HG03280 (cell line): ENCODE results near the gene RUVBL2.
A peak's percentile ranks its signal among the peaks of the same experiment; 100 is the strongest.
"Not testable (repeated sequence)": the region's sequence is repeated elsewhere in the genome, so short reads cannot be mapped to it uniquely, and the experiment has no call there.

Experiments used
- ATAC-seq: cut with Tn5 transposase; IDR thresholded peaks from one replicate; pipeline ENCODE4 v1.9.1; 2021; ENCODE audit warnings: mild to moderate bottlenecking, moderate library complexity; ENCODE audit not compliant: unreplicated experiment

The RUVBL2 gene

DNA sequence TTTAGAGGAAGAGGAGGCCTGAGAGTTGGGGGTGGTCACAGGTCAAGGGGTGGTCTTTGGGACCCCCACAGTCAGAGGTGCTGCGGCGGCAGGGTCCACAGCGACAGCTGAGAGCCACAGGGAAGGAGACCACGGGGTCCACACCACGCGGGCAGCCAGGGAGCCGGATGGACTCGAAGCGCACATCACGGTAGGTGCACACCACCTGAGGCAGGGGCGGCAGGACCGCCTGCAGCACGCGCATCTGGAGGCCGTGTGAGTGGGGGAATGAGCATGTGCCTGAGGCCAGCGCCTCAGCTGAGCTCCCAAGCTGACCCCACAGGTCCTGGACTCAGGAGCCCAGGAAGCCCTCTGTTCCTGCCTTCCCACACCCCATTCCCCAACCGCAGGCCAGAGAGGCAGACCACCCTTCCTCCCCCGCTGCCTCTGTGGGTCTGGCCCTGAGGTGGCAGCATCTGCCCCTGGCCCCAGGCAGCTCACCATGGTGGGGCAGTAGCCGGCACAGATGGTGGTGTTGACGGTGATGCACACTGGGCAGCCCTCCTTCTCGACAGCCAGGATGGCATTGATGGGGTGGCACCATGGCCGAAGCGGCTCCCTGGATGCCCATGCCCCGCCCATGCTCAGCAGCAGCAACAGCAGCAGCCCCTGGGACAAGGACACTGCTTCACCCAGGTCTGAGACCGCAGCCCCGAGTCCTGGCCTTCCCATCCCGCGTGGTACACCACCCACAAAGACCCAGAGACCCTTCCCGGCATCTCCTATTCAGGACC, 22.6 kb downstream of the RUVBL2 start:
- no peak for ATAC-seq

DNA sequence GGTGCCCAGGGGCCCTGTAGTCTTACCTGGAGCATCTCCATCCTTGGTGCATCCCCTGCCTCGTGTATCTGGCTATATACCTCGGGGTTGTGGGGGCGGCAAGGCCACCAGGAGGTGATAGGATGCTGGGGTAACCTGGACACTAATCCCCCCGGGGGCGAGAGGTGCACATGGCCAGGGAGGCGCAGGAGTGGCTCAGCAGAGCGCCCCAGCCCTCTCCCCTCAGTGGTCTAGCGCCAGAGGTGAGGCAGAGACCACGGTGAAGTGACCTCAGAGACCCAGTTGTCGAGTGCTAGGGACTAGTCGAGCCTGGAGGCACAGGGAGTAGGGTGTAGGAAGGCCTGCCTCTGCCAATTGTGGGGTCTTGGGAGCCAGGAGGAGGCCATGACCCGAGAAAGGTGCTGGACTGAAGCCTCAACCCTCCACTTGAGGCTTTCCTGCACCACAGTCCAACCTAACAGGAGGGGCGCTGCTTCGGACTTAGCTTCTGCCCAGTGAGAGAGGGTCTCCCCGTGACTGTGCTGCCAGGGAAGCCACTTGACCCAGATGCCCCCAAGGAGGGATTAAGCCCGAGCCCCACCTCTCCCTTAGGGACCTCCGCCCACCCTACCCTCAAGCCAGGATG, 23.5 kb downstream of the RUVBL2 start, which contains the start of gene LHB:
Gene LHB (minus strand): TSS at position 51 of the 625 bp plus-strand sequence. CDS start 10 bp downstream, at position 41.
- no peak for ATAC-seq

DNA sequence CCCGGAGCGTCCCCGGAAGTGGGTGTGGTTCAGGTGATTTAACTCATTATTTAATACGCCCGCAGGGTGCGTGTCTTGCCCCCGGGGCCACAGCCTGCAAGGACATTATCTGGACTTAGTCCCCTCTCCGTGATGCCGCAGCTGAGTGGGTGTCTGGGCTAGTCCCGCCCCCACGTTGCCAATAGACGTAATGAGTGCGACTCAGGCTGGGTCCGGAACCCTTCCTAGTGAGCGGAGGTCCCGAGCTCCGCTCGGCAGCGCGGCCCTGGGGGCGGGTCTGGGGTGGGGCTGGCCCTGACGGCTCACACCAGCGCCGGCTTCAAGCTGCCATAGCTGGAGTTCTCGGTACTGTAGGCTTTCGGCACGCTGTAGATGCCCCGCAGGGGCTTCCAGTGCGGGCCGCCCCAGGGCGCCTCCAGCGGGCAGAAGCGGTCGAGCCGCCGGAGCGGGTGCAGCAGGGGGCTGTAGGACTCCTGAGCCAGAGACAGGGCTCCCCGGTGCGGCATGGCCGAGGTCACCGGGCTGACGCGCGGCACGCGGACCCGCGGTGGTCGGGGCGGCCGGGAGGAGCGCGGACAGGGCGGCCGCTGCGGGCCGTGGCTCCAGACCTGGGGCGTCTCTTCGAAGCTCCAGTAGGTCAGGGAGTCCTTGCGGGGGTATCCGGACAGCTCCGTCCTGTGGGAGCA, 24.1 kb downstream of the RUVBL2 start:
- ATAC-seq, result peak; percentile 43

DNA sequence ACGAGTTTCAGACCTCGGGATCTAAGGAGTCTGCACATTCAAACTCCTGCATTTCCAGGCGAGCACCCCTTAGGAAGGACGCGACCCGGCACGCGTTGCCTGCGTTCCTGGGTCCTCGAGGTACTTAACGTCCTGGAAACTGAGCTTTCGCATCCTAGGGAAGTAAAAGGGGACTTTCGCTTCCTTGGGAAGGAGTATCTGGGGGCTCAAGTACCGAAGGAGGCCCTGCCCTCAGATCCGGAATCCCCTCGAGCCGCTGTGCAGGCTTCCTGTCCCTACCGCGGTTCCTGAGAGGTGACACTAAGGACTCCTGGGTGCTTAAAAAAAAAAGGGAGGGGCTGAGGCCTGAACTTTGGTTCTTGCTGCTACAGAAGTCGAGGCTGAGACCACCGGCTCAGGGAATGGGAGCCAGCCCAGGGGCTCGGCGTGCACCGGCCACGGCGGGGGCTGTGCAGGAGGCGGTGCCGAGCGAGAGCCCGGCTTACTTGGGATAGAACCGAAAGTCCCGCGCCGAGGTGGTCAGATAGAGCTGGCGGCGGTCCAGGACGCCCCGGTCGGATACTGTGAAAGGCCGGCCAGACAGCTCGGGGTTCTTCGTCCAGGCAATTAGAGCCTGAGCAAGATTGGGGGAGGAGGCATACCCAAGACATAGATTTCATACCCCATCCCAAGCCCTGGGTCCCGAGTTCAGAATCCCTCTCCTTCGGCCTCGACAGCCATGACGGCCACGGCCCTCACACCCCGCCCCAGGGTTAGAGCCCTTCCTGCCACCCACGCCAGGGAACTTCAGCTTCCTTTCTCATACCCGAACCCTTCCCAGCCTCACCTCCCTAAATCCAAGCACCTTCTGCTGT, 24.9 kb downstream of the RUVBL2 start:
- not testable (repeated sequence) for ATAC-seq

DNA sequence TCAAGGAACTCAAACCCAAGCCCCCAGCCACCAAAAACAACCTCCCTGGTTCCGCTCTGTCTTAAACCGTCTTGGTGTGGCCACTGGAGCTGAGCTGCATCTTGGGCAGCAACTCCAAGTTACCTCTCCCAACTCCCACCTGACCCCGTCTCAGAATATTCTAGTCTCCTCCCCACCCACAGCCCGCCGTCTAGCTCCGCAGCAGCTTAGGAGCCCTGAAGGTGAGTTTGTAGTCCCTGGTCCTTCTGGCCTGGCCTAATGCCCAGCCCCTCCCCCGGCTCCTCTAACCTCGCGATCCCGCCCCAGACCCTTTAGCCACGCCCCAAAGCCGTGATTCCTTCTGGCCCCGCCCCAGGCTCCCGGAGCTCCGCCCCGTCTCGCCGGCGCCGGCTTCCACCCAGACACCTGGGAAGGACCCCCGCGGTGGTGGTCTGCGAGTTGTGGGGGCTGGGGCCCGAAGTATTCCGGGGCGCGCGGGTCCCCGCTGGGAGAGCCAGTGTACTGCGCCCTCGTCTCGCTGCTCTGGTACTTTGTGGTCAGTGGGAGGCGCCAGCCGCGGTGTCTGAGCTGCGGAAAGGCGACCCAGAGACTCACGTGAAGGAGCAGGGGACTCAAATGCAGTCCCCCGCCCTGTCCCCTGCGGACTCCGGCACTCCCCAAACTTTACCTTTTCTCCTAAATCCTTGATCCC, 25.7 kb downstream of the RUVBL2 start:
- peak; percentile 56 for ATAC-seq

DNA sequence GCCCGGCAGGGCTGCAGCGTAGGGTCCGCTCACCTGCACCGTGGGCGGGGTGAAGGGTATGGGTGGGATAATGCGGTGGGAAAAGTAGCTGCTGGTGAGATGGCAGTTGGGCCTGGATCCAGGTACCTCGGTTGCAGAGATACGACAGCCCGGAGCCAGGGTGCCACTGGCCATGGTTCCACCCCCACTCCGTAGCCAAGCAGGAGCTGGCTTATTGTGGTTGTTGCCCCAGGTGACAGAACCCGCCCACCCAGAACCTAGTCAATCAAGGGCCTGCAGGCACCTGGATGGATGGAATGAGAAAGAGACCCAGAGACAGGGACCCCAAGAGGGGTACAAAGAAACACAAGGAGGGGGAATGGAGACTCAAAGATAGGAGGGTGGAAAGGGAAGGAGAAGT, 26.7 kb downstream of the RUVBL2 start:
- ATAC-seq, result no peak

DNA sequence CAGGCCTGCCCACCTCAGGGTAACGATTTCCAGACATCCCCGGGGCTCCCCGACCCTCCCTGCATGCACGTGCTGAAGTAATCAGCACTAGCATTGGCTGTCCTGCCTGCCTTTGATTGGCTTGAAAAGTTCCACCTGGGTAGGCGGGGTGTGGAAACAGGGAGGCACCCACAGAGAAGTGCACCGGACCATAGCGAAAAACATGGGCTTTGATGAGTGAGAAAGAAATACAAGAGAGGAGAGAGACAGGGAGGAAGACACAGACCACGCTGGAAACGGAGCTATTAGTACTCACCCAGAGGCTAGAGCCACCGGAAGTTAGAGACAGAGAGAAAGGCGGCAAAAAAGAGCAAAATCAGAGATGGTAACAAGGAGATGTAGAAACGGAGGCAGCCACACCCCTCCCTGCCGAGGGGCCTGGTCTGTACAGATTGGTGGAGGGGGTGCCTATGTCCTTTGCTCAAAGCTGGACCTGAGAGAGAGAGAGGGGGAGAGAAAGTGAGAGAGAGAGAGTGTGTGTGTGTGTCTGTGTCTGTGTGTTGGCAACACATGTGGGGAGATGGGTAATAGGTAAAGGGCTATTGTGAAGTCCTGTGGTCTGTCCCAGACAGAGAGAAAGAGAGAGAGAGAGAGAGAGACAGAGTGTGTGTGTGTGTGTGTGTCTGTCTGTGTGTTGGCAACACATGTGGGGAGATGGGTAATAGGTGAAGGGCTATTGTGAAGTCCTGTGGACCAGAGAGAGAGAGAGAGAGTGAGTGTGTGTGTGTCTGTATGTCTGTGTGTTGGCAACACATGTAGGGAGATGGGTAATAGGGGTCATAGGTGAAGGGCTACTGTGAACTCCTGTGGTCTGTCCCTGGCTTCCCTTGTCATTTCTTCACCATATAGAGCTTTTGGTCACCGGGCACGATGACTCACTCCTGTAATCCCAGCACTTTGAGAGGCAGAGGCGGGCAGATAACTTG, 27.5 kb downstream of the RUVBL2 start:
- no peak for ATAC-seq

DNA sequence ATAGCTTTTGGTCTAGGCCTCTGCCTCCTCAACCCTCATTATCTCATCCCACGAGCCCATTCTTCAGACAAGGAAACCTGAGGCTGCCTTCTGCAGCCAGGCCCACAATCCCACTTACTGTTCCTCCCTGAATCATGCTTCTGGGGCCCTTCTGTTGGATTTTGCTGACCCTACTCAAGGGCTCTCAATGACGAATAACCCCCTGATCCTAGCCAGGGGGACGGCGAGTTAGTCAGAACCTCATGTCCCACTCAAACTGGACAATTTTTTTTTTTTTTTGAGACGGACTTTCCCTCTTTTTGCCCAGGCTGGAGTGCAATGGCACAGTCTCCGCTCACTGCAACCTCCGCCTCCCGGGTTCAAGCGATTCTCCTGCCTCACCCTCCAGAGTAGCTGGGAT, 28.4 kb downstream of the RUVBL2 start:
- ATAC-seq, result no peak

DNA sequence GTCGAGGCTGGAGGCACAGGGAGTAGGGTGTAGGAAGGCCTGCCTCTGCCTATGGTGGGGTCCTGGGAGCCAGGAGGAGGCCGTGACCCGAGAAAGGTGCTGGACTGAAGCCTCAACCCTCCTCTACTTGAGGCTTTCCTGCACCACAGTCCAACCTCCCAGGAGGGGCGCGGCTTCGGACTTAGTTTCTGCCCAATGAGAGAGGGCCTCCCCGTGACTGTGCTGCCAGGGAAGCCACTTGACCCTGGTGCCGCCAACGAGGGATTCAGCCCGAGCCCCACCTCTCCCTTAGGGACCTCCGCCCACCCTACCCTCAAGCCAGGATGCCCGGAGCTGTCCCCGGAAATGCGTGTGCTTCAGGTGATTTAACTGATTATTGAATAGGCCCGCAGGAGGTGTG, 30.5 kb downstream of the RUVBL2 start, which contains the start of gene CGB3:
Gene CGB3 (minus strand): TSS at position 101 of the 400 bp plus-strand sequence. CDS start 362 bp downstream, outside the sequence.
- ATAC-seq, result not testable (repeated sequence)

DNA sequence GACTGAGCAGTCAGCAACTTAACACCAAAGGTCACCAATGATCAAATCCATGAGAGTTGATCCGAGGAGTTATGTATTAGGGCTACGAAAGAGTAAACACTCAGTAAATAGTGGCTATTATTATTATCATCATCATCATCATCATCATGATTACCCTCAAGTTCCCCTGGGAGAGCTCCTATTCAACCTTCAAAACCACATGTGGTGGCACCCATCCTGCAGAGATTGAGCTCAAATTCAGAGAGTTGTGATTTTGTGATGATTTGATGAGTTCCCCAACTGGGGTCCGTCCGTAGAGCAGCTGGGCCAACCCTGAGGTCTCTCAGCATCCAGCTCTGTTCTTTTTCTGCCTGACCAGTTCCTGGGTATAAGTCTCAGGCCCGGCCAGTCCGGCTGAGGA, 31.4 kb downstream of the RUVBL2 start:
- not testable (repeated sequence) for ATAC-seq

DNA sequence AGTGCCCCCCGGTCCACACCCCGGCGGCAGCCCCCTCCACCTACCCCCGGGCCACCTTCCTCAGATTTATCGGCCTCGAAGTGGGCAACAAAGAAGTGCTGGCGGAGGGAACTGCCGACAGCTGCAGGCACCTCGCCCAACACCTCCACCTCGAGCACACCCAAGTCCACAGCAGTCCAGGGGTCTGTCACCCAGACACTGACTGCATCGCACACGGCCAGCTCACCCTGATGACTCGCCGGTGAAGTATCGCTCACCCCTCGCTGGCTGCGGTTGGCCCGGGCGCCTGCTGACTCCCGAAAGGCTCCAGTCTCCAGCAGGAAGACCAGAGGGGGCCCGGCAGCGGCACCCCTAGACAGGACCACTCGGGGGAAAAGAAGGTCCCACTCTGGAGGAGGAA, 31.9 kb downstream of the RUVBL2 start:
- not testable (repeated sequence) for ATAC-seq

DNA sequence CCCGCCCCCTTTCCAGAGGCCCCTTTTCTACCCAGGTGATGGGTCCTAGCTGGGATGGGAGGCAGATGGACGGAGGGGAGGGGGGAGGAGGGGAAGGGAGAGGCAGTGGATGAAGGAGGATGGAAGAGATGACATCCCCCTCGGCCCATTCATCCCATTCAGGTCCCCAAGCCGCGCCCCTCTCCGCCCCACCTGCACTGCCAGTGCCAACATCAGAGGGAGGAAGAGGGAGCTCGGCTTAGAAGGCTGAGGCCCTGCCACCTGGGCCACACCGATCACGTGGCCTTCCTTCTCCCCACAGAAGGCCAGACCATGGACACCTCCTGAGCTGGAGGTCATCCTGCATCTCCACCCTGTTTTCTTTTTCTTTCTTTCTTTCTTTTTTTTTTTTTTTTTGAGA, 35.0 kb downstream of the RUVBL2 start:
- ATAC-seq, result not testable (repeated sequence)

DNA sequence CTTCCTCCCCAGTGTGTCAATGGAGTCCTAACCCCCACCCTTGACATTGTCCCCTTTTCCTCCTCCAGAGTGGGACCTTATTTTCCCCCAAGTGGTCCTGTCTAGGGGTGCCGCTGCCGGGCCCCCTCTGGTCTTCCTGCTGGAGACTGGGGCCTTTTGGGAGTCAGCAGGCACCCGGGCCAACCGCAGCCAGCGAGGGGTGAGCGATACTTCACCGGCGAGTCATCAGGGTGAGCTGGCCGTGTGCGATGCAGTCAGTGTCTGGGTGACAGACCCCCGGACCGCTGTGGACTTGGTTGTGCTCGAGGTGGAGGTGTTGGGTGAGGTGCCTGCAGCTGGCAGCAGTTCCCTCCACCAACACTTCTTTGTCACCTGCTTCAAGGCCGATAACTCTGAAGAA, 36.1 kb downstream of the RUVBL2 start:
- not testable (repeated sequence) for ATAC-seq

DNA sequence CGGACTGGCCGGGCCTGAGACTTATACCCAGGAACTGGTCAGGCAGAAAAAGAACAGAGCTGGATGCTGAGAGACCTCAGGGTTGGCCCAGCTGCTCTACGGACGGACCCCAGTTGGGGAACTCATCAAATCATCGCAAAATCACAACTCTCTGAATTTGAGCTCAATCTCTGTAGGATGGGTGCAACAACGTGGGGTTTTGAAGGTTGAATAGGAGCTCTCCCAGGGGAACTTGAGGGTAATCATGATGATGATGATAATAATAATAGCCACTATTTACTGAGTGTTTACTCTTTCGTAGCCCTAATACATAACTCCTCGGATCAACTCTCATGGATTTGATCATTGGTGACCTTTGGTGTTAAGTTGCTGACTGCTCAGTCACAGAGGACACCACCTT, 36.6 kb downstream of the RUVBL2 start:
- not testable (repeated sequence) for ATAC-seq

DNA sequence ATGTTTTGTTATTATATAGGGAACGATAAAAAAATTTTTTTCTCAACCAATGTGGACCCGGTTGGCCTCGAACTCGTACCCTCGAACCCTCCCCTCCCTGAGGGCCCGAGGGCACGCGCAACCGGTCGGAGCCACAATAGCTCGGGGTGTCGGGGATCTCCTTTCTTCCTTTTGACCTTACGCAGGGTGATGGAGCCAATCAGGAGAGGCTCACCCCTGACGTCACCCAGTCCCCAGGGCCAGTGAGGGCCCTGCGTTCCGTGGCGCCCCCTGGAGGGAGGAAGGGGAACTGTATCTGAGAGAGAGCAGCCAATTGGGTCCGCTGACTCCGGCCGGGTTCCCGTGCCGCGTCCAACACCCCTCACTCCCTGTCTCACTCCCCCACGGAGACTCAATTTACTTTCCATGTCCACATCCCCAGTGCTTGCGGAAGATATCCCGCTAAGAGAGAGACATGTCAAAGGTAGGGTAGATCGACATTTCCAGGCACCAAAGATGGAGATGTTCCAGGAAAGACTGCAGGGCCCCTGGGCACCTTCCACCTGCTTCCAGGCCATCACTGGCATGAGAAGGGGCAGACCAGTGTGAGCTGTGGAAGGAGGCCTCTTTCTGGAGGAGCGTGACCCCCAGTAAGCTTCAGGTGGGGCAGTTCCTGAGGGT, 38.1 kb downstream of the RUVBL2 start, which contains the start of gene CGB2:
Gene CGB2 (plus strand): TSS at position 249 of the 660 bp plus-strand sequence. CDS start 206 bp downstream, at position 455.
- not testable (repeated sequence) for ATAC-seq

DNA sequence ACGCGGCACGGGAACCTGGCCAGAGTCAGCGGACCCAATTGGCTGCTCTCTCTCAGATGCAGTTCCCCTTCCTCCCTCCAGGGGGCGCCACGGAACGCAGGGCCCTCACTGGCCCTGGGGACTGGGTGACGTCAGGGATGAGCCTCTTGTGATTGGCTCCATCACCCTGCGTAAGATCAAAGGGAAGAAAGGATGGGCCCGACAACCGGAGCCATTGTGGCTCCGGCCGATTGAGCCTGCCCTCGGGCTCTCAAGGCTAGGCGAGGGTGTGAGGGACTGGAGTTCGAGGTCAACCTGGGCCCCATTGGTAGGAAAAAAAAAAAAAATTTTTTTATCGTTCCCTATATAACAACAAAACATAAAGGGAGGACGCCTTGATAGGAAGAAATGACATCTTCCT, 43.1 kb downstream of the RUVBL2 start, which contains the start of gene CGB1:
Gene CGB1 (minus strand): TSS at position 81 of the 400 bp plus-strand sequence. CDS start 184 bp downstream, outside the sequence.
- ATAC-seq, result not testable (repeated sequence)

DNA sequence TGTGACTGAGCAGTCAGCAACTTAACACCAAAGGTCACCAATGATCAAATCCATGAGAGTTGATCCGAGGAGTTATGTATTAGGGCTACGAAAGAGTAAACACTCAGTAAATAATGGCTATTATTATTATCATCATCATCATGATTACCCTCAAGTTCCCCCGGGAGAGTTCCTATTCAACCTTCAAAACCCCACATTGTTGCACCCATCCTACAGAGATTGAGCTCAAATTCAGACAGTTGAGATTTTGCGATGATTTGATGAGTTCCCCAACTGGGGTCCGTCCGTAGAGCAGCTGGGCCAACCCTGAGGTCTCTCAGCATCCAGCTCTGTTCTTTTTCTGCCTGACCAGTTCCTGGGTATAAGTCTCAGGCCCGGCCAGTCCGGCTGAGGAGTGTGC, 44.4 kb downstream of the RUVBL2 start:
- not testable (repeated sequence) for ATAC-seq
